H9 (cell line): Measurements from ENCODE around the gene TNIK. TPM values are rescaled to one million over a fixed set of nuclear protein-coding genes. Genes with fewer than 3 reads are reported as not detected.

ENCODE experiments used
- DNase-seq: peaks from one replicate; pipeline ENCODE4 v3.0.0-alpha.2; 2017
- H2AFZ ChIP-seq: one replicate; pipeline ENCODE4 v1.6.1; 2013; ENCODE audit warnings: mild to moderate bottlenecking, low read length, control low read depth, moderate library complexity
- H2AK5ac ChIP-seq: 2 replicates; pipeline ENCODE4 v1.6.1; 2013; ENCODE audit warnings: low read length, control low read depth, mixed read lengths; ENCODE audit not compliant: insufficient read length
- H2BK120ac ChIP-seq: one replicate; pipeline ENCODE4 v1.6.1; 2013; ENCODE audit warnings: low read depth, mild to moderate bottlenecking, low read length, control low read depth, inconsistent platforms; ENCODE audit not compliant: poor library complexity, severe bottlenecking
- H2BK12ac ChIP-seq: 2 replicates; pipeline ENCODE4 v1.6.1; 2013; ENCODE audit warnings: low read length, control low read depth, mixed read lengths, low read depth; ENCODE audit not compliant: insufficient read length
- H2BK15ac ChIP-seq: 2 replicates; pipeline ENCODE4 v1.6.1; 2013; ENCODE audit warnings: low read depth, low read length, control low read depth
- H2BK20ac ChIP-seq: one replicate; pipeline ENCODE4 v1.6.1; 2013; ENCODE audit warnings: low read depth, mild to moderate bottlenecking, low read length, control low read depth, inconsistent platforms; ENCODE audit not compliant: poor library complexity, severe bottlenecking
- H2BK5ac ChIP-seq: 2 replicates; pipeline ENCODE4 v1.6.1; 2013; ENCODE audit warnings: low read length, control low read depth, mixed read lengths; ENCODE audit not compliant: insufficient read length
- H3K14ac ChIP-seq: 2 replicates; pipeline ENCODE4 v1.6.1; 2013; ENCODE audit warnings: low read length, control low read depth; ENCODE audit not compliant: insufficient read depth
- H3K18ac ChIP-seq: 2 replicates; pipeline ENCODE4 v1.6.1; 2013; ENCODE audit warnings: low read depth, mild to moderate bottlenecking, mixed read lengths, low read length, control low read depth; ENCODE audit not compliant: insufficient read length
- H3K23ac ChIP-seq: 2 replicates; pipeline ENCODE4 v1.6.1; 2013; ENCODE audit warnings: low read length, control low read depth, mixed read lengths, low read depth; ENCODE audit not compliant: insufficient read length
- H3K23me2 ChIP-seq: 2 replicates; pipeline ENCODE4 v1.6.1; 2013; ENCODE audit warnings: low read depth, mild to moderate bottlenecking, mixed read lengths, low read length, control low read depth; ENCODE audit not compliant: insufficient read length, poor library complexity, severe bottlenecking
- H3K27ac ChIP-seq: 2 replicates; pipeline ENCODE4 v1.5.1; 2013; ENCODE audit warnings: low read length, control low read depth, mixed read lengths, low read depth; ENCODE audit not compliant: insufficient read length
- H3K27me3 ChIP-seq: 2 replicates; pipeline ENCODE4 v1.6.1; 2013; ENCODE audit warnings: low read length, control low read depth, inconsistent platforms; ENCODE audit not compliant: insufficient read depth
- H3K4ac ChIP-seq: 2 replicates; pipeline ENCODE4 v1.6.1; 2013; ENCODE audit warnings: low read depth, mild to moderate bottlenecking, control low read depth, inconsistent platforms, low read length, moderate library complexity
- H3K4me1 ChIP-seq: 2 replicates; pipeline ENCODE4 v1.6.1; 2013; ENCODE audit warnings: low read length, control low read depth, inconsistent platforms; ENCODE audit not compliant: insufficient read depth
- H3K4me2 ChIP-seq: 2 replicates; pipeline ENCODE4 v1.6.1; 2013; ENCODE audit warnings: low read length, control low read depth, mixed read lengths; ENCODE audit not compliant: insufficient read length, insufficient read depth
- H3K56ac ChIP-seq: 2 replicates; pipeline ENCODE4 v1.6.1; 2013; ENCODE audit warnings: low read depth, mild to moderate bottlenecking, mixed read lengths, low read length, control low read depth; ENCODE audit not compliant: insufficient read length
- H3K79me1 ChIP-seq: 2 replicates; pipeline ENCODE4 v1.6.1; 2013; ENCODE audit warnings: low read depth, mild to moderate bottlenecking, moderate library complexity, low read length, control low read depth, inconsistent platforms; ENCODE audit not compliant: insufficient read depth, poor library complexity, severe bottlenecking
- H3K79me2 ChIP-seq: 2 replicates; pipeline ENCODE4 v1.6.1; 2013; ENCODE audit warnings: low read length, control low read depth, inconsistent platforms; ENCODE audit not compliant: insufficient read depth
- H3K9ac ChIP-seq: 2 replicates; pipeline ENCODE4 v1.6.1; 2013; ENCODE audit warnings: low read length, control low read depth, mixed read lengths; ENCODE audit not compliant: insufficient read length; ENCODE audit errors: extremely low read depth
- H3K9me3 ChIP-seq: one replicate; pipeline ENCODE4 v1.6.1; 2013; ENCODE audit warnings: low read depth, low read length, inconsistent platforms; ENCODE audit not compliant: control insufficient read depth
- H3T11ph ChIP-seq: one replicate; pipeline ENCODE4 v1.6.1; 2013; ENCODE audit warnings: mild to moderate bottlenecking, low read length, control low read depth, inconsistent platforms
- H4K20me1 ChIP-seq: one replicate; pipeline ENCODE4 v1.6.1; 2013; ENCODE audit not compliant: control insufficient read depth, insufficient read length, insufficient read depth
- H4K5ac ChIP-seq: 2 replicates; pipeline ENCODE4 v1.6.1; 2013; ENCODE audit warnings: low read depth, mild to moderate bottlenecking, mixed read lengths, low read length, control low read depth; ENCODE audit not compliant: insufficient read length
- H4K8ac ChIP-seq: replicated peaks from 2 replicates; pipeline ENCODE4 v1.6.1; 2013; ENCODE audit warnings: low read length, control low read depth, mixed read lengths, low read depth; ENCODE audit not compliant: insufficient read length
- H4K91ac ChIP-seq: 2 replicates; pipeline ENCODE4 v1.6.1; 2013; ENCODE audit warnings: low read depth, mild to moderate bottlenecking, moderate library complexity, mixed read lengths, low read length, control low read depth; ENCODE audit not compliant: insufficient read length
- H3K27ac Mint-ChIP-seq, 3 experiments: 2 replicates in 2 of 3; 3 replicates in 1 of 3; pipeline ENCODE4 v1.8.0; 2020 to 2021; ENCODE audit warnings: mixed read lengths in 3 of 3, mild to moderate bottlenecking in 1 of 3, moderate library complexity in 1 of 3
- H3K27me3 Mint-ChIP-seq: 2 replicates; pipeline ENCODE4 v1.8.0; 2021; ENCODE audit warnings: low read depth, mild to moderate bottlenecking, moderate library complexity, mixed read lengths
- H3K36me3 Mint-ChIP-seq, 3 experiments: 2 replicates in 2 of 3; 3 replicates in 1 of 3; pipeline ENCODE4 v1.8.0; 2020 to 2021; ENCODE audit warnings: low read depth in 3 of 3, mixed read lengths in 3 of 3; ENCODE audit not compliant: insufficient read depth in 1 of 3
- H3K4me1 Mint-ChIP-seq, 2 experiments: 2 replicates each; pipeline ENCODE4 v1.8.0; 2020; ENCODE audit warnings: mixed read lengths in 2 of 2
- H3K4me3 Mint-ChIP-seq, 2 experiments: 2 replicates in 1 of 2; 3 replicates in 1 of 2; pipeline ENCODE4 v1.8.0; 2020 to 2021; ENCODE audit warnings: mild to moderate bottlenecking in 2 of 2, mixed read lengths in 2 of 2, moderate library complexity in 1 of 2
- H3K9me3 Mint-ChIP-seq, 2 experiments: 2 replicates in 1 of 2; 3 replicates in 1 of 2; pipeline ENCODE4 v1.8.0; 2020; ENCODE audit warnings: mild to moderate bottlenecking in 2 of 2, mixed read lengths in 2 of 2, moderate library complexity in 1 of 2
- WGBS: extraction: QIAGEN DNeasy Blood & Tissue Kit; methylation state at CpG from one replicate; pipeline ENCODE4 v1.1.7; 2013; ENCODE audit warnings: missing lambda C conversion rate, low lambda C conversion rate, mixed read lengths; ENCODE audit not compliant: insufficient read length; ENCODE audit errors: extremely low coverage; 5-methylcytosine and 5-hydroxymethylcytosine counted together
- total RNA-seq: library from RNA; stranded (reverse); gene quantifications from 2 replicates; pipeline ENCODE4 v1.2.1, GENCODE V29; 2021
- TF ChIP-seq, protein P1 (sequence below): fragments of 200-600 bp; sonication (generic); conservative IDR thresholded peaks from 3 replicates; pipeline ENCODE4 v1.8.0; 2021; ENCODE audit warnings: antibody characterized with exemption, mild to moderate bottlenecking

The TNIK gene
- total RNA-seq, 1 experiment from 2014 or later: 15.9 TPM

DNA sequence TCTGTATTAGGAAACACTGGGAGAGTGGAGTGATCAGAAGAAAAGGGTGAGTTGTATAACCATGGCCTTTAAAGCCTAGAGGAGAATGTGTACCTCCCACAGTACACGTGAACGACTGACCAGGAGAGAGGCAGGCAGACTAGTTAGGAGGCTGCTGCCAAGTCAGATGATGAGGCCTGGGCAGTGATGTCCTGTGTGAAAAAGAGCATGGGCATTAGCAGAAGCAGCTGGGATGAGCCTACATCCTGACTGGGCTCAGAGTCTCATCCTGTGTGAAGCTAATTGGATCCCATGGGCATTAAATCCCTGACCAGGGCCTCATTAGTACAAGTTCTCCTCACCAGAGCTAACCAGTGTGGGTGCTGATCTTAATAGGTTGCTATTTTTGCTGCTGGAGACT, 344.5 kb downstream of the TNIK start:
- Histone ChIP-seq H3K79me2 (no peaks in the 10 kb centered on the region), H3K23me2 (no peaks in the 10 kb centered on the region), H3K27ac (no peak overlapping the region), H3K18ac (no peak overlapping the region), H3K23ac (no peak overlapping the region), H4K91ac (no peak overlapping the region), H2BK120ac (no peak overlapping the region), H4K20me1 (no peaks in the 10 kb centered on the region), H3K79me1 (no peaks in the 10 kb centered on the region), H3K4me1 (peaks cover 5% of the 10 kb centered on the region), H2AFZ (no peak overlapping the region), H2BK20ac (no peak overlapping the region), H2BK12ac (no peak overlapping the region), H3K14ac (no peak overlapping the region), H3T11ph (no peak overlapping the region), H3K4ac (no peak overlapping the region), H3K27me3 (no peaks in the 10 kb centered on the region), H3K9ac (no peak overlapping the region), H3K4me2 (no peak overlapping the region), H3K9me3 (no peaks in the 10 kb centered on the region), H2BK15ac (no peak overlapping the region), H2AK5ac (no peak overlapping the region), H4K5ac (no peak overlapping the region), H3K56ac (no peak overlapping the region), H4K8ac (no peak overlapping the region), H2BK5ac (no peak overlapping the region)
- H3K4me3 Mint-ChIP-seq: no peak overlapping the region
- no peak for DNase-seq
- TF ChIP-seq, protein P1, sequence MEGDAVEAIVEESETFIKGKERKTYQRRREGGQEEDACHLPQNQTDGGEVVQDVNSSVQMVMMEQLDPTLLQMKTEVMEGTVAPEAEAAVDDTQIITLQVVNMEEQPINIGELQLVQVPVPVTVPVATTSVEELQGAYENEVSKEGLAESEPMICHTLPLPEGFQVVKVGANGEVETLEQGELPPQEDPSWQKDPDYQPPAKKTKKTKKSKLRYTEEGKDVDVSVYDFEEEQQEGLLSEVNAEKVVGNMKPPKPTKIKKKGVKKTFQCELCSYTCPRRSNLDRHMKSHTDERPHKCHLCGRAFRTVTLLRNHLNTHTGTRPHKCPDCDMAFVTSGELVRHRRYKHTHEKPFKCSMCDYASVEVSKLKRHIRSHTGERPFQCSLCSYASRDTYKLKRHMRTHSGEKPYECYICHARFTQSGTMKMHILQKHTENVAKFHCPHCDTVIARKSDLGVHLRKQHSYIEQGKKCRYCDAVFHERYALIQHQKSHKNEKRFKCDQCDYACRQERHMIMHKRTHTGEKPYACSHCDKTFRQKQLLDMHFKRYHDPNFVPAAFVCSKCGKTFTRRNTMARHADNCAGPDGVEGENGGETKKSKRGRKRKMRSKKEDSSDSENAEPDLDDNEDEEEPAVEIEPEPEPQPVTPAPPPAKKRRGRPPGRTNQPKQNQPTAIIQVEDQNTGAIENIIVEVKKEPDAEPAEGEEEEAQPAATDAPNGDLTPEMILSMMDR: no peak
- peaks cover 5 to 11% of the 10 kb centered on the region in 2 experiments; a peak in 4 of 5 replicates for H3K9me3 Mint-ChIP-seq
- H3K27ac Mint-ChIP-seq: peak overlapping the region in 1 of 3 experiments; percentile 2; a peak in 1 of 7 replicates
- peaks cover 13 to 18% (median 15%) of the 10 kb centered on the region in 3 experiments for H3K36me3 Mint-ChIP-seq
- no peaks in the 10 kb centered on the region for H3K27me3 Mint-ChIP-seq
- H3K4me1 Mint-ChIP-seq: peaks cover 15 to 16% of the 10 kb centered on the region in 2 experiments
- no CpG with 5 or more reads among the region's 2 CpGs for WGBS
